GM15510 (cell line): ENCODE results near the gene ITGB1BP1.

Source experiments
- POLR2A ChIP-seq: IDR thresholded peaks from 3 replicates; pipeline ENCODE4 v1.6.1; 2011; ENCODE audit warnings: borderline replicate concordance; ENCODE audit not compliant: insufficient read length; ENCODE audit errors: extremely low read depth

Gene ITGB1BP1

DNA sequence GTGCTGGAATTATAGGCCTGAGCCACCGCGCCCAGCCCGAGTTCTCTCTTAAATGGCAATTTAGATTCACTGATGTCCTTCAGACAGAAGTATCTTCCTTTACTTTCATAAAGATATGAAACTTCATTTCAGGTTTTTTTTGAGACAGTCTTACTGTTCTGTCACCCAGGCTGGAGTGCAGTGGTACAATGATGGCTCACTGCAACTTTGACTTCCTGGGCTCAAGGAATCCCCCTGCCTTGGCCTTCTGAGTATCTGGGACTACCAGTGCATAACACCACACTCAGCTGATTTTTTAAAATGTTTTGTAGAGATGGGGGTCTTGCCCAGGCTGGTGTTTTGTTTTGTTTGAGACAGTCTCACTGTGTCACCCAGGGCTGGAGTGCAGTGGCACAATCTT, 13.2 kb downstream of the ITGB1BP1 start:
- TF ChIP-seq POLR2A, result no peak

GRCh38 chr2:9408641-9409151, 14.6 kb downstream of the ITGB1BP1 start:
- no peak for TF ChIP-seq POLR2A

GRCh38 chr2:9407363-9407811, 15.9 kb downstream of the ITGB1BP1 start:
- TF ChIP-seq POLR2A, result no peak

DNA sequence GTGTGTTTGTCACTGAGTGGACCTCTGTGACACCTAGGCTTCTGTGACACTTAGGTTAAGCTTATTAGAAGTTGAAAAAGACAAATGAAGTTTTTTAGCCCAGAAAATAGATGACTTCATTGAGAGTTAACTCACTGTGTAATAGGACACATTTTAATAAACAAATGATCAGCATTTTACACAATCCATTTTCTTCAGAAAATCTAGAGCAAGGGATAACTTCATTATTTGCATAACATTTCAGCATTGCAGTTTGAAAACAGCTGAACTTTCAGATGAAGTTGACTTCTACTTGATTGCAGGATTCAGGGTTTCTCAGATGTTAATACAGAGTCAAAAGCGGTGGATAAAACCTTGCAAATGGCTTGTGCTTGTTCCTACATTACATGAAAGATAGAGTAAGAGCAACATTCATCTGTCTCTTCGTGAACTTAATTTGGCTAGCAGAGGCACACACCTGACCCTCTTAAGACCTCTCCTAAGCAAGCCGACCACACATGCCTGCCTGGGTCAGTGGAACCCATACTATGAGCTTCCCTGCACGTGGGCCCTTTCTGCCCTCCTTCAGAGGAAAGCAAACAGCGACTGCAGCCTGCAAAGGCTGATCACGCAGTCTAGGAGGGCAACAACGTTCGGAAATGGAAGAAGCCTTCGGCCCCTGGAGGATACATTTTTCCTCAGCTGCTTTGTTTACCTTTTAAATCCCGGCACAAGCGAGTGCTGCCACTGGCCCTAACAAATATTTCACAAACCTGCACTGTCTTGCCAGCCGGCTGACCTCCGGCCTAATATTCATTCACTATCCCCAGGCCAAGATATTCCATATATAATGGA, 16.6 kb downstream of the ITGB1BP1 start:
- no peak for TF ChIP-seq POLR2A

GRCh38 chr2:9405636-9406035, 17.7 kb downstream of the ITGB1BP1 start:
- no peak for TF ChIP-seq POLR2A

DNA sequence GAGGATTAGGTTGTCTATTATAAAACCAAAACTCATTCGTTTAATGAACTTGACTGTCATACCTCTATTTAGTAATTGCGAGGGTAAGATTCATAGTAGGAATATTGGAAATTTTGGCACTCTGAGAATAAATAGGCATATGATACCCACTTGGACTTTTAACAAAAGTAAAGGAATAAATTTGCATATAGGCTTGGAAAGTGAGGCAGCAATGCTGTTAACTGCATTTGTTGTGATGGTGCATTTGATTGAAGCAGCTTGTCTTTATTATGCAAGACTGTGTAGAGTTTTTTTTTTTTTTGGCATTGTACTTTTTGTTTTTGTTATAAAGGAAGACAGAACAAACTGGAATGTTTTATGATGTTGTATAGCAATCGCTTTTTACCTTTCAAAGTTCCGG, 18.9 kb downstream of the ITGB1BP1 start:
- no peak for TF ChIP-seq POLR2A

DNA sequence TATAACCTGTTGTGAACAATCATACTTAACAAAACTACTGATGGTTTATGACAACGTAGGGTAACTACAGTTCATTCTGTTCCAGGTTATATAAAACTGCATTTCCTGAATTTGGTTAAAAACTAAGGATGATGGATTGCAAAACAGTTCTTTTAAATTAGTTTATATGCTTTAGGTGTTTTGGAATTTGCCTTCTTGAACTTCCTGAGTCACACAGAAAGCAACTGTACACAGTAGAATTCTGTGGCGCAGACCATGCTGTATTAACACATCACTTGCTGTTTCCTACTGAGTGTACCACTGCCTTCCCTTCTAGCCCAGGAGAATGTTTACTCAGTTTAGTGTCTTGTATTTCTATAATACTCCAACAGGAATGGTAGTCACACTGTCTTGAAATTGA, 19.4 kb downstream of the ITGB1BP1 start:
- TF ChIP-seq POLR2A, result no peak

DNA sequence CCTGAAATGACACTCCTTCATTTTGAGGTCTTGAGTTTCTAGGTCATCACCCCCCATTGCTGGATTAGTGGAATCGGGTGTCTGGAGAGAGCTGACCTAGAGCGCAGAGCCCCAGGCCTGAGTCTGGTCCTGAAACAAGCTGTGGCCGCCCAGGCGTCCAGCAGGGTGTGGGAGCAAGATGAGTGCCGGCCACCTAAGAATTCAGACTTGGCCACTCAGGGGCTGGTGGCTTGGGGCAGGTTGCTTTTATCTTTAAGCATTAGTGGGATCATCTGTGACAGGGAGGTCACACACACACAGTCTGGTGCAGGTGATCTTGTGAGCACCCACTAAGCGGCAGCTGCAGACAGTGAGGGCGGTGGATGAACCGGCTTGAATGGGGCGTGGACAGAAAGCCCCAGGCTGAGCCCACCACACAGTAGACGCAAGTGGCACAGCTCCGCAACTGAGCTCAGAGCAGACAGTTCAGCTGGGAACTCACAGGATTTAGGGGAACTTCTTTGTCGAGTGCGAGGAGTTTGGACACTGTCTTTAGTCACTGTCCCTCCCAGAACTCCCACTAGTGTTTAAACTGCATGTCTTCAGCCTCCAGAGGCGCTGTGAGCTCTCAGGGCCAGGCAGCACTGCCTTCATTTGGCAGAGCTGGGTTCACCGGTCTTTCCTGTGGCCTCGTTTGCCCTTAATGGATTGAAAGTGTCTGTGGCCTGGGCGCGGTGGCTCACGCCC, 21.5 kb downstream of the ITGB1BP1 start:
- TF ChIP-seq POLR2A, result no peak

GRCh38 chr2:9401059-9401547, 22.2 kb downstream of the ITGB1BP1 start:
- no peak for TF ChIP-seq POLR2A

DNA sequence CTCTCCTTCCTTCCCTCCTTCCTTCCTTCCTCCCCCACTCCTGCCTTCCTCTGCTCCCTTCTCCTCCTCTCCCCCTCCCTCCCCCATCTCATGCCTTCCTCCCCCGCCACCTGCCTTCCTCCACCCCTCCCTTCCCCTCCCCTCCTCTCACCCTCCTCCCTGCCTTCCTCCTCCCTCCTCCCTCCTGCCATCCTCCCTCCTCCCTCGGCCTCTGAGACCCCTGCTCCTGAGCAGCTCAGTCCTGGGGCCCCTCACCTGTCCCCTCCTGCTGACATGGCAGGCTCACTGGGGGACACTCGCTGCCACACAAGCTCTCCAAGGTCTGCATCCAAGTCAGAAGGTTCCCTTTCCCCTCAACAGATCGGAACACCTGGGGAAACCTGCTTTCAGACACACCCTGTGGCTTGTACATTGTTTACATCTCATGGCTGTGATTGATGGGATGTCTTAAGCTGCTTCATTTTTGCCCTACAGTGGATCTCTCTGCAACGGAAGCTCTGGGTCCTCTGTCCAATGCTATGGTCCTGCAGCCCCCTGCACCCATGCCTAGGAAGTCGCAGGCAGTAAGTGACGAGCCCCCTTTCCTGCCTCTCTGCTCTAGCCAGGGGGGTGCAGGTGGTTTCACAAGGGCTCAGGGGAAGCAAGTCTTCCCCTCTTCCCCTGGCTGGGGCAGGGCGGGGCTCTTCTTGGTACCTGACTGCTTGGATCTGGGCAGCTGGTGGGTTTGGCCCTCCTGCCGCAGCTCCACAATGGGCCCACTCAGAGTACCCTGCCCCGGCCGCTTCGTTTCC, 22.9 kb downstream of the ITGB1BP1 start:
- no peak for TF ChIP-seq POLR2A

DNA sequence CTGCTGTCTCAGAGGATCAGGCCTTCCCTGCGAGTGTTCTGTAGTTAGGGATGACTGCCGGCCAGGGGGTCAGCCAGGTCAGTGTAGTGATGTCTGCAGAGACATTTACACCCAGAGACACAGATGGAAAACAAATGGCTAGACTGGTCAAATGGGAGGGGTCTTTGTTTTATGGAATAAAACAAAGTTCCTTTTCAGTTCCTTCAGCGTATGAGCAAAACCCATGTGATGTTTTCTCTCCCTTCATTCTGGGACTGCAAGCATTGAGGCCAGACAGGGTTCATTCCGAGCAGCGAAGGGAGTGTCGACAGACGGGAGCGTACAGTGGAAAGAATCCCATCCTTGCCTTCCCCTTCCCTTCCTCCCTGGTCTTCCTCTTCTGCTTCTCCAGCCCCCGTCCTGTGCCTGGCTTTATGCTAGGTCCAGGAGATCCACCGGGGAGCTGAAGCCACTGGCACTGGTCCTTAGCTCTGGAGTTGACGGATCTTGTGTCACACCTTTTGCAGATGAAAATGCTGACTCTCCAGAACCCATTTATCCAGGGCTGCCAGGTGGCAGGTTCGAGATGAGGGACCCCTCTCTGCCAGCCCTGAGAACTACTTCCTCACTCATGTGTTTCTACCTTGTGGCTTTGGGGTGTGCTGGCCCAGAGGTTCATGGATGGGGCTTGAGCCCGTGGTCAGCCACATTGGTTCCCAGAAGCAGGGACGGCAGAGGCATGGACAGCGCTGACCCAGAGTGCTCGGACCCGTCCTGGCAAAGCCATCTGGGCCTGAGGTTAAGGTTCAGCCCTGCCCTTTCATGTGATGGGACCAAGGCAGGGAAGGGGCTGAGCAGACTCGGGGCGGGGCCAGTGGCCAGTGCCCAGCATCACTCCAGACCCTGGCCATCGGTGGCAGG, 24.2 kb downstream of the ITGB1BP1 start:
- TF ChIP-seq POLR2A, result no peak

- TF ChIP-seq POLR2A, result no peak
Observed at GRCh38 chr2:9397201-9397600, 26.1 kb downstream of the ITGB1BP1 start.

GRCh38 chr2:9394816-9395215, 28.5 kb downstream of the ITGB1BP1 start:
- no peak for TF ChIP-seq POLR2A
